Mesothelial cell of epicardium (in vitro differentiated cells): Measurements from ENCODE around the gene MTERF2. TPM values are rescaled to one million over a fixed set of nuclear protein-coding genes. Genes with fewer than 3 reads are reported as not detected.

Experiments used
- DNase-seq, 2 experiments: peaks; one replicate each; pipeline ENCODE4 v3.0.0; 2021; ENCODE audit warnings: low spot score in 2 of 2; ENCODE audit not compliant: unreplicated experiment in 2 of 2
- H3K27ac Mint-ChIP-seq: 2 replicates; pipeline ENCODE4 v1.8.0; 2021; ENCODE audit warnings: mixed read lengths
- H3K27me3 Mint-ChIP-seq: 2 replicates; pipeline ENCODE4 v1.8.0; 2021; ENCODE audit warnings: low read depth, mixed read lengths
- H3K36me3 Mint-ChIP-seq: 2 replicates; pipeline ENCODE4 v1.8.0; 2021; ENCODE audit warnings: mixed read lengths
- H3K4me1 Mint-ChIP-seq: 2 replicates; pipeline ENCODE4 v1.8.0; 2021; ENCODE audit warnings: mixed read lengths
- H3K4me3 Mint-ChIP-seq: 2 replicates; pipeline ENCODE4 v1.8.0; 2021; ENCODE audit warnings: mild to moderate bottlenecking, moderate library complexity, mixed read lengths
- H3K9me3 Mint-ChIP-seq: 2 replicates; pipeline ENCODE4 v1.8.0; 2021; ENCODE audit warnings: mixed read lengths
- total RNA-seq: library from RNA; stranded (reverse); gene quantifications from 3 replicates; pipeline ENCODE4 v1.2.1, GENCODE V29; 2021
- TF ChIP-seq, protein P1 (sequence below): fragments of 200-600 bp; sonication (generic); IDR thresholded peaks from one replicate; pipeline ENCODE4 v1.5.0; 2021; ENCODE audit warnings: antibody characterized with exemption; ENCODE audit not compliant: unreplicated experiment

Gene MTERF2
- total RNA-seq, 1 donor from 2014 or later: 24.5 TPM

DNA sequence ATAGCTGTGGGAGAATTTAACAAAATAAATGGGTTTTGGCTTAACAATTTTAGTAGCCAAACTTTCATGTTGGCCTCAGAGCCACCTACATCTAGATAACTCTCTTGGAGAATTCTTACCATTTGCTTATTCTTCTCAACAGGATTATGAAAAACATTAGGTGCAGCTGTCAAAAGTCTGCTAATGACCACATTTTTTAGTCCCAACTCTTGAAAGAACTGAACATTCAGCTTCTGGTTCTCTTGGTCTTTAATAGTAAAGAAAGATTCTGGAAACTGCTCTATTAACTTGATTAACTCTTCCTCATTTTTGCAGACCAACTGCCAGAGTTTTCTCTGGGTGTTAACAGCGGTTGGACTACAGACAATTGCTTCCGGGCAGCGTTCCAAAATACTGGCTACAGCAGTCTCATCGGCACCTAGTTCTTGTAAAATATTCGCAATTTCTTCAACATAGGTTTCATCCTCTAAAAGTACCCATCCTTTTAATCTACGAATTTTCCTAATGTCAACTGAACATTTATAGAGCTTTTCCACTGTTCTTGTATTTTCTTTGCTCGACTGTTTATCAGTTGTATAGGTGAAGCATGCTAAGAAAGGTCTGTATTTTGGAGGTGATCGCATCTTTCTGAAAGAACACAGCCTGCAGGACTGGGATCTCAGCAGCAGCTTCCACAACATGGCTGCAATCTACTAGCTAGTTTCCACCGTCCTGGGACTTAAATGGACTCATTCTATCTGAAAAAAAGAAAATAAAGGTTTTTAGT, 8.7 kb downstream of the MTERF2 start:
- Mint-ChIP-seq H3K36me3 (peaks cover 6% of the 10 kb centered on the region), H3K27me3 (no peaks in the 10 kb centered on the region), H3K27ac (peak overlapping the region; percentile 52), H3K4me1 (peaks cover 13% of the 10 kb centered on the region), H3K9me3 (no peaks in the 10 kb centered on the region), H3K4me3 (no peak overlapping the region)
- TF ChIP-seq, protein P1, sequence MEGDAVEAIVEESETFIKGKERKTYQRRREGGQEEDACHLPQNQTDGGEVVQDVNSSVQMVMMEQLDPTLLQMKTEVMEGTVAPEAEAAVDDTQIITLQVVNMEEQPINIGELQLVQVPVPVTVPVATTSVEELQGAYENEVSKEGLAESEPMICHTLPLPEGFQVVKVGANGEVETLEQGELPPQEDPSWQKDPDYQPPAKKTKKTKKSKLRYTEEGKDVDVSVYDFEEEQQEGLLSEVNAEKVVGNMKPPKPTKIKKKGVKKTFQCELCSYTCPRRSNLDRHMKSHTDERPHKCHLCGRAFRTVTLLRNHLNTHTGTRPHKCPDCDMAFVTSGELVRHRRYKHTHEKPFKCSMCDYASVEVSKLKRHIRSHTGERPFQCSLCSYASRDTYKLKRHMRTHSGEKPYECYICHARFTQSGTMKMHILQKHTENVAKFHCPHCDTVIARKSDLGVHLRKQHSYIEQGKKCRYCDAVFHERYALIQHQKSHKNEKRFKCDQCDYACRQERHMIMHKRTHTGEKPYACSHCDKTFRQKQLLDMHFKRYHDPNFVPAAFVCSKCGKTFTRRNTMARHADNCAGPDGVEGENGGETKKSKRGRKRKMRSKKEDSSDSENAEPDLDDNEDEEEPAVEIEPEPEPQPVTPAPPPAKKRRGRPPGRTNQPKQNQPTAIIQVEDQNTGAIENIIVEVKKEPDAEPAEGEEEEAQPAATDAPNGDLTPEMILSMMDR: no peak
- no peak for DNase-seq

DNA sequence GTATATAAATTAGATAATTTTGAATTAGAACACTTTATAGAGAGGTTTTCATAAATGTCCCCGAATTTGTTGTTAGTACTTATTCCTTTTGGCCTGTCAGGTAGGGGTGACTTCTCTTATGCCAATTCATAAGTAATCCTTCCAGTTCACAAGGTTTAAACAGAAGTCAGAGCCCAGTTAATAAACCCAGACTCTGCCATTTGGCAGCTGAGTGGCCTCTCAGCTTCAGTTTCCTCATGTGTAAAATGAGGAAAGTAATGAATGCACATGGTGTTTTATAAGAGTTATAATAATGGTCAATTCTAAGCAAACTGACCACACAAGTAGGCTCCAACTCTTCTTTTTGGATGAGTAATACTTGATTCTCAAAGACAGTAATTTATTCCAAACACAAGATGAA, 10.3 kb downstream of the MTERF2 start:
- Mint-ChIP-seq H3K9me3 (no peaks in the 10 kb centered on the region), H3K4me1 (peaks cover 13% of the 10 kb centered on the region), H3K27ac (no peak overlapping the region), H3K4me3 (no peak overlapping the region), H3K27me3 (no peaks in the 10 kb centered on the region), H3K36me3 (peaks cover 9% of the 10 kb centered on the region)
- TF ChIP-seq, protein P1: no peak
- no peak for DNase-seq

GRCh38 chr12:106975993-106976658, 10.8 kb downstream of the MTERF2 start:
- DNase-seq: no peak
- no peaks in the 10 kb centered on the region for H3K9me3 Mint-ChIP-seq
- no peak overlapping the region for H3K27ac Mint-ChIP-seq
- H3K27me3 Mint-ChIP-seq: no peaks in the 10 kb centered on the region
- H3K36me3 Mint-ChIP-seq: peaks cover 12% of the 10 kb centered on the region
- H3K4me1 Mint-ChIP-seq: peaks cover 13% of the 10 kb centered on the region
- TF ChIP-seq, protein P1: no peak
- no peak overlapping the region for H3K4me3 Mint-ChIP-seq

- Mint-ChIP-seq H3K9me3 (no peaks in the 10 kb centered on the region), H3K4me1 (peaks cover 13% of the 10 kb centered on the region)
These were observed 11.8 kb downstream of the MTERF2 start for GRCh38 chr12:106975098-106975497.

DNA sequence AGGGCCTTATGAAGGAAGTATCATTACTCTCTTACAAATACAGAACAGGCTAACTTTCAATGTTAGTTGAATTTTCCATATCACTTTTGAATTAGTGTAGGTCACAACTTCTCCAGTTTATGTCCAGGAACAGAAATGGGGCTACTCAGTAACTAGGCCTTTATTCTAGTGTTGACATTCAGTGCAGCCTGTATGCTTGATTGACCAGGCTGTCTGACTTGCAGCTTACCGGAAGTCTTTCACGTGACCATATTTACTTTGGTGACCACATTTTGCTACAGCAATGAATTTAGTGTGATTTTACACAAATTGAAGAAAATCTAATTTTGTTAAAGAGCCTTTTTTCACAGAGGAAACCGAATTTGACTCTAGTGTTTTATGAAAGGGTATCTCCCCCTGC, 12.4 kb downstream of the MTERF2 start:
- Mint-ChIP-seq H3K9me3 (no peaks in the 10 kb centered on the region), H3K27ac (no peak overlapping the region)
- TF ChIP-seq, protein P1: no peak

More at GRCh38 chr12:106975098-106975497, 11.8 kb downstream of the MTERF2 start:
- Mint-ChIP-seq H3K36me3 (peaks cover 18% of the 10 kb centered on the region), H3K4me3 (no peak overlapping the region), H3K27me3 (no peaks in the 10 kb centered on the region), H3K27ac (no peak overlapping the region)
- TF ChIP-seq, protein P1: no peak
- DNase-seq: no peak

More for the DNA sequence above, 12.4 kb downstream of the MTERF2 start:
- H3K4me1 Mint-ChIP-seq: peaks cover 13% of the 10 kb centered on the region
- H3K4me3 Mint-ChIP-seq: no peak overlapping the region
- H3K36me3 Mint-ChIP-seq: peaks cover 18% of the 10 kb centered on the region
- H3K27me3 Mint-ChIP-seq: no peaks in the 10 kb centered on the region
- no peak for DNase-seq
